T-helper 17 cell (primary cell): ENCODE measurements around the gene ARL5A. TPM values are rescaled to one million over a fixed set of nuclear protein-coding genes. Genes with fewer than 3 reads are reported as not detected.

Source experiments
- ATAC-seq: fragments of 150-1000 bp; cut with Tn5 transposase; 2 replicates; pipeline ENCODE4 v1.10.0; 2021; ENCODE audit warnings: mild to moderate bottlenecking, moderate library complexity
- DNase-seq, 3 donors: peaks; one replicate each; pipeline versions ENCODE4 v3.0.0 to v3.0.0-alpha.2; 2020 to 2021
- H3K9me3 ChIP-seq: one replicate; pipeline ENCODE4 v1.7.0; 2013; ENCODE audit warnings: low read length, mild to moderate bottlenecking; ENCODE audit not compliant: control insufficient read depth, poor library complexity, severe bottlenecking
- H3K27ac Mint-ChIP-seq: one replicate; pipeline ENCODE4 v1.8.0; 2022; ENCODE audit warnings: mild to moderate bottlenecking, moderate library complexity, mixed read lengths
- H3K27me3 Mint-ChIP-seq: one replicate; pipeline ENCODE4 v1.8.0; 2022; ENCODE audit warnings: mixed read lengths
- H3K36me3 Mint-ChIP-seq: one replicate; pipeline ENCODE4 v1.8.0; 2022; ENCODE audit warnings: low read depth, mixed read lengths
- H3K4me1 Mint-ChIP-seq: one replicate; pipeline ENCODE4 v1.8.0; 2022; ENCODE audit warnings: mild to moderate bottlenecking, mixed read lengths
- H3K4me3 Mint-ChIP-seq: one replicate; pipeline ENCODE4 v1.8.0; 2022; ENCODE audit warnings: mild to moderate bottlenecking, moderate library complexity, mixed read lengths
- total RNA-seq, 4 donors: library from RNA in 2 of 4; stranded (reverse) in 2 of 4; gene quantifications; one replicate each; pipeline ENCODE4 v1.2.3 and lab custom pipeline; 2022 to 2026

Gene ARL5A
- total RNA-seq, 2 donors from 2014 or later: 27.6 to 30.1 TPM

DNA sequence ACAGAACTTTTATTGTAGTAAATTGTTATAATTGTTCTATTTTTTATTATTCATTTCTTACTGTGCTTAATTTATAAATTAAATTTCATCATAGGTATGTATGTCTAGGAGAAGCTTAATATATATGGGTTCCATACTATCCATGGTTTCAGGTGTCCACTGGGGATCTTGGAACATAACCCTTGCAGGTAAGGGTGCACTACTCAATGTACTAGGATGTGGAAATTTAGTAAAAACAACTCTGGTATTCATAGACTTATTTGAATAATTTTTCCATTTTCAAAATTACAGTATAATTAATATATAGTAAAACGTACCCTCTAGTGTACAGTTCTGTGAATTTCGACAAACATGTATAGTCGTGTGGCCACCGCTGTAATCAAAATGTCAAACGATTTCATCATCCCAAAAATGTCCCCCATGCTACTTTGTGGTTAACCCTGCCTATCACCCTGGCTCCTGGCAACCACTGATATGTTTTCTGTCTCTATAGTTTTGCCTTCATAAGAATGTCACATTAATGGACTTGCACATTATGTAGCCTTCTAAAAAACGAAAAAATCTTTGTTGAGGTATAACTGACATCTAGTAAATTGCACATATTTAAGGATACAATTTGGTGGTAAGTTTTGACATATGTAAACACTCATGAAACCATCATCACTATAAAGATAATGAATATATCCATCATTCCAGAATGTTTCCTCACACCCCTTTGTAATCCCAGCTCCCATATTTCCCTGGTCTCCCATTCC lies 45.7 kb downstream of the ARL5A start:
- H3K9me3 ChIP-seq: no peaks in the 10 kb centered on the region
- Mint-ChIP-seq H3K36me3 (peaks cover 17% of the 10 kb centered on the region), H3K4me3 (no peak overlapping the region), H3K27ac (peak overlapping the region; percentile 6), H3K27me3 (no peaks in the 10 kb centered on the region), H3K4me1 (no peaks in the 10 kb centered on the region)
- ATAC-seq (no peak), DNase-seq (no peak)

DNA sequence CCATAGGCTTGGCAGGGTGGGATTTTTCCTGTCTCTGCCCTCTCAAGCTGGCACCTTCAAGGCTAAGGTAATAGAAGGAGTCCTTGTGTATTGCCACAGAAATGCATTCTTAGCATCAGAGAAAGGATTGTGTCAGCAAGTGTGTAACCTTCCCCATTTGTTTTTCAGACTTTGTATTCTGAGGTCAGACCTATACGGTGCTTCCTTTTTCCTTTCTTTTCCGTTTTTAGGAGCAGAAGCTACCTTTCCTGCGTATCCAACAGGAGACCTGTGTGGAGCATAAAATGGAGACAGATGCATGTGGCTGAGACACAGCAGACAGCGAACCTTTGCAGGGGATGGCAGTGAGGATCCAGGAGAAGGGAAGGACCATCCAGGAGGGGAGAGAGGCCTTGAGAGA lies 46.6 kb downstream of the ARL5A start:
- Mint-ChIP-seq H3K27me3 (no peaks in the 10 kb centered on the region), H3K4me1 (no peaks in the 10 kb centered on the region), H3K27ac (no peak overlapping the region), H3K4me3 (no peak overlapping the region), H3K36me3 (peaks cover 17% of the 10 kb centered on the region)
- H3K9me3 ChIP-seq: no peaks in the 10 kb centered on the region
- DNase-seq (no peak), ATAC-seq (no peak)

DNA sequence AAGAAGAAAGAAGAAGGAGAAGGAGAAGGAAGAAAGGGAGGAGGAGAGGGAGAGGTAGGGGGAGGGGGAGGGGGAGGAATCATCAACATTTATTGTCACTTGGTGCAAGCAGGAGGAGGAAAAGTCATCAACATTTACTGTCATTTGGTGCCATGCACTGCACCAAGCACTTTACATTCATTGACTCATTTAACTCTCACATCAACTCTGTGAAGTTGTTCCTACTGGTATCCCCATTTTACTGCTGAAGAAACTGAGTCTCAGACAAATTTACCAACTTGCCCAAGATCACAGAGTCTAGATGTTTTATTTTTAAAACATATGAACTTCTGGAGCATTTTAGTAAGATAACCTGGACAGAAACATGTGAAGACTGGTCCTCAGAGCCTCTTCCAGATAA lies 47.3 kb downstream of the ARL5A start:
- Mint-ChIP-seq H3K36me3 (peaks cover 18% of the 10 kb centered on the region), H3K27me3 (no peaks in the 10 kb centered on the region), H3K4me1 (no peaks in the 10 kb centered on the region), H3K4me3 (no peak overlapping the region), H3K27ac (no peak overlapping the region)
- DNase-seq (no peak), ATAC-seq (no peak)
- no peaks in the 10 kb centered on the region for H3K9me3 ChIP-seq

DNA sequence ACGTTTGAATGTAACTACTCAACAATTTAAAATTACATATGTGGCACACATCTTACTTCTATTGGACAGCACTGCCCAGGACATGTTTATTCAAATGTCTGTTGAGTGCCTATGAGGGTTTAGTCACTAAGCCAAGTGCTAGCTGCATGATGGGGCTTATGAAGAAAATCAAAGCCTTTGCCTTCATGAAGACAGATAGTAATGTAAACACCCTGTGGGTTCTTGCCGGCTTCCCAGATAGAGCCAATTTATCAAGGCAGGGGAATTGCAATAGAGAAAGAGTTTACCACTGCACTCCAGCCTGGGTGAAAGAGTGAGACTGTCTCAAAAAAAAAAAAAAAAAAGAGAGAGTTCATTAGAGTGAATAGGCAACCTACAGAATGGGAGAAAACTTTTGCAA lies 50.3 kb downstream of the ARL5A start:
- DNase-seq (no peak), ATAC-seq (no peak)
- Mint-ChIP-seq H3K27me3 (no peaks in the 10 kb centered on the region), H3K4me3 (no peak overlapping the region), H3K27ac (no peak overlapping the region), H3K4me1 (no peaks in the 10 kb centered on the region), H3K36me3 (peaks cover 12% of the 10 kb centered on the region)
- no peaks in the 10 kb centered on the region for H3K9me3 ChIP-seq

DNA sequence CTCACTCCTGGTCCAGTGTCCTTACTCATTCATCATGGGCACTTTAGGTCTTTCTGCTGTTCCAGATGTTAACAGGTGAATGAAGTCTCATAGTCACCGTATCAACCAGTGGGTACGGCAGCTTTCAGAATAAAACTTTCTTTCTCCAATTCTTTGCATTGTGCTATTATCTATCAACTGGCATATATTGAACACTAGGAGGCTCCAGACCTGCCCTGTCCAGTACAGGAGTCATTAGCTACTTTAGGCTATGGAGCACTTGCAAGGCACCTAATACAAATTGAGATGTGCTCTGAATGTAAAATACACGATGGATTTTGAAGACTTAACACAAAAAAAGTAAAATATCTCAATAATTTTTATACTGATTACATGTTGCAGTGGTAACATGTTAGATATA lies 50.7 kb downstream of the ARL5A start:
- Mint-ChIP-seq H3K27me3 (no peaks in the 10 kb centered on the region), H3K36me3 (peaks cover 11% of the 10 kb centered on the region)

DNA sequence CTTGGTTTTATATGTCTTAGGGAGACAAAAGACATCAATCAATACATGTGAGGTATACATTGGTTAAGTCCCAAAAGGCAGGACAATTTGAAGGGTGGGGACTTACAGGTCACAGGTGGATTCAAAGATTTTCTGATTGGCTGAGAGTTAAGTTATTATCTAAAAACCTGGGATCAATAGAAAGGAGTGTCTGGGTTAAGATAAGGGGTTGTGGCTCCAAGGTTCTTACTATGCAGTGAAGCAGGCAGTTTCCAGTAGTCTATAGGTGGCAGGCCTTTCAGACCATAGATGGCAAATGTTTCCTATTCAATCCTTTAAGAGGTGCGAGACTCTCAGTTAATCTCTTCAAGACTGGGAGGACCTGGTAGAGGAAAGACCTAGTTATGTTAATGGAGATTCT lies 51.9 kb downstream of the ARL5A start:
- H3K27me3 Mint-ChIP-seq: no peaks in the 10 kb centered on the region
- no peaks in the 10 kb centered on the region for H3K9me3 ChIP-seq
- no peak overlapping the region for H3K4me3 Mint-ChIP-seq
- ATAC-seq (no peak), DNase-seq (no peak)
- no peak overlapping the region for H3K27ac Mint-ChIP-seq
- no peaks in the 10 kb centered on the region for H3K4me1 Mint-ChIP-seq
- peaks cover 11% of the 10 kb centered on the region for H3K36me3 Mint-ChIP-seq

More for the DNA sequence above, 50.7 kb downstream of the ARL5A start:
- ATAC-seq (no peak), DNase-seq (no peak)
- Mint-ChIP-seq H3K4me3 (no peak overlapping the region), H3K4me1 (no peaks in the 10 kb centered on the region), H3K27ac (no peak overlapping the region)
- no peaks in the 10 kb centered on the region for H3K9me3 ChIP-seq

DNA sequence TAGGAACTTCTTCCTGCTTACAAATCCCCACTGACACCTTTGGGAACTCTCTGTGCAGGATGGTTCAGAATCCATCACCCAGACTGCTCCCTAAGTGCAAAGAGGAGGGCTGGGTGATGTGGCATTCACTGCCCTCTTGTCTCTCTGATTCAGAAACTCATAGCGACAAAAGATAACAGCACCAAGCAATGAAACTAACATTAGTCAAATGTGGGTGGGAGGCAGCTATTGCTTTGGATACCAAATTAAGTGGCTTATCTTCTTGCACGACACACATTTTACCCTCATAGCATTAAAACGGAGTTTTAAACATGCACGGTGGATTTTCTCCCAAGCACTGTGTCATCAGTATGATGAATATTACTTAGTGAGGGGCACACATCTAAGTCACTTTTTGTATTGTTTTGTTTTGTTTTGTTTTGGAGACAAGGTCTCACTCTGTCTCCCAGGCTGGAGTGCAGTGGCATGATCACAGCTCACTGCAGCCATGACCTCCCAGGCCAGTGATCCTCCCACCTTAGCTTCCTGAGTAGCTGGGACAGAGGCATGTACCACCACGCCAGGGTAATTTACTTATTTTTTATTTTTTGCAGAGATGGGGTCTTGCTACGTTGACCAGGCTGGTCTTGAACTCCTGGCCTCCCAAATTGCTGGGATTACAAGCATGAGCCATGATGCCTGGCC lies 53.0 kb downstream of the ARL5A start:
- no peaks in the 10 kb centered on the region for H3K9me3 ChIP-seq
- H3K27ac Mint-ChIP-seq: no peak overlapping the region
- no peaks in the 10 kb centered on the region for H3K4me1 Mint-ChIP-seq
- DNase-seq (no peak), ATAC-seq (no peak)
- no peaks in the 10 kb centered on the region for H3K27me3 Mint-ChIP-seq
- H3K36me3 Mint-ChIP-seq: peaks cover 9% of the 10 kb centered on the region
- no peak overlapping the region for H3K4me3 Mint-ChIP-seq

DNA sequence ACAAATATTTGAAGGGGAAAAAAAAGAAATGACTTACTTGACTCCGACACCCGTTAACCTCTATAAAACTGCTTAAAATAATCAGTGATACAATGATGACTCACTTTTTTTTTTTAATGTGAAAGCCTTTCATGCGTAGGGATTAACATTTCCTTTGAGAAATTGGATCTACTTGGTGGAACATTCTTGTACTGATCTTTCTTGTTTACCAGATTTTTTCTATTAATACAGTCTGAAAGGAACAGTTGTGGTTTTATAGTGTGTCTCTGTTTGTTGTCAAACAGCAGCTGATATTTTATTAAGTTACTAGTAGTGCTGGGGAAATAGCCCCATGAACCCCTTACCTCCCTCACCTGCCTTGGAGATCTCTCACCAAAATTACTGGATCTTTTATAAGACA lies 53.7 kb downstream of the ARL5A start:
- Mint-ChIP-seq H3K4me1 (no peaks in the 10 kb centered on the region), H3K36me3 (peaks cover 7% of the 10 kb centered on the region), H3K27ac (no peak overlapping the region), H3K27me3 (no peaks in the 10 kb centered on the region), H3K4me3 (no peak overlapping the region)
- ATAC-seq: no peak
- DNase-seq: no peak
- H3K9me3 ChIP-seq: no peaks in the 10 kb centered on the region

DNA sequence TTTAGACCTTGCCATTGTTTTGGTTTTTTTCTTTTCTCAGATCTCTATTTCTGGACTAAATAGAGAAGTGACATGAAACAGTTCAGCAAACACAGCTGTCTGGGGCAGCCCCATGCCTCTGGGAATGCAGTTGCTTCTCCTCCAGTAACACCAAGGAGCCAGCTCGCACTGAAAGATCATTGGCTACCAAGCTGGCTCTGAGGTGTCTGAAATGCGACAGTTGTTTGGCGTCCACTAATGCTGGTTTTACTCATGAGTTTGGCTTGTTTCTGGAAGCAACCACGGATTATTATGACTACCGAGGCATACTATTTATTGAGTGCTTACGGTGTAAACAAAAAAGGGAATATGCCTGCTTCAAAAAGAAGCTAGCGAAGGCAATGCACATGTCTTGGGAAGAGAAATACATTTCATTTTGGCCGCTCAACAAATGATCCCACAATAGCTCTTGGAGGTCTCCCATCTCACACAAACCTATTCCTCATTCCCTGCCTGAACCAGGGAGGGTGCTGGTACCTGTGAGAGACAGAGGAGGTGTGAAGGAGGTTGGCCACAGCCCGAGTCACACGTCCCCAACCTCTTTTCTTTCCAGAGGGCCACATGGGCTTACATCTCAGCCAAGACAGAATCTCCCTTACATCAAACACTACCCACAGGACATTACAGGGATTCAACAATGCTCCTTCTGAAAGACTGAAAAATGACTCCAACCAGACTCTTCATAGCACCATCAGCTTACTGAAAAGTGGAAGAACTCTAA lies 56.4 kb downstream of the ARL5A start:
- Mint-ChIP-seq H3K36me3 (peaks cover 2% of the 10 kb centered on the region), H3K27me3 (no peaks in the 10 kb centered on the region), H3K27ac (no peak overlapping the region), H3K4me1 (peaks cover 3% of the 10 kb centered on the region), H3K4me3 (no peak overlapping the region)
- ATAC-seq (peak; percentile 84), DNase-seq (no peak)
- no peaks in the 10 kb centered on the region for H3K9me3 ChIP-seq

DNA sequence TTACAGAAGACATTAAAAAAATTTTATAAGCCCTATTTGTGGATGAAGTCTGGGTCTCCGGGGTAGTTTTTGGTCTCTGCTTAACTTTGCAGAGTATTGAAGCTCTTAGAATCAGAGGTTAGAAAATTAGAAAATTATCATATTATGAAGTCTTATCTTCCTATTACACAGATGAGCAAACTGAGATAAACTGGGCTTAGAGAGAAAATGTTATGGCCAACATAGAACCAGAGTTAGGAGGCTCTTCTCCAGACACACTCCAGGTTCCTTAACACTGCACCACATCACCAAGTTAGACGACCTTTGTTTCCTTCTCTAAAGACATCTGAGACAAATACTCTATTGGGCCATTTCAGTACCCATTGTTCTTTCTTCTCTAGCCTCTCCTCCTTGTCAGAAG lies 57.2 kb downstream of the ARL5A start:
- no peaks in the 10 kb centered on the region for H3K9me3 ChIP-seq
- peak; percentile 14 for ATAC-seq
- H3K4me3 Mint-ChIP-seq: no peak overlapping the region
- DNase-seq: no peak
- peaks cover 3% of the 10 kb centered on the region for H3K4me1 Mint-ChIP-seq
- no peaks in the 10 kb centered on the region for H3K36me3 Mint-ChIP-seq
- H3K27me3 Mint-ChIP-seq: no peaks in the 10 kb centered on the region
- H3K27ac Mint-ChIP-seq: no peak overlapping the region

DNA sequence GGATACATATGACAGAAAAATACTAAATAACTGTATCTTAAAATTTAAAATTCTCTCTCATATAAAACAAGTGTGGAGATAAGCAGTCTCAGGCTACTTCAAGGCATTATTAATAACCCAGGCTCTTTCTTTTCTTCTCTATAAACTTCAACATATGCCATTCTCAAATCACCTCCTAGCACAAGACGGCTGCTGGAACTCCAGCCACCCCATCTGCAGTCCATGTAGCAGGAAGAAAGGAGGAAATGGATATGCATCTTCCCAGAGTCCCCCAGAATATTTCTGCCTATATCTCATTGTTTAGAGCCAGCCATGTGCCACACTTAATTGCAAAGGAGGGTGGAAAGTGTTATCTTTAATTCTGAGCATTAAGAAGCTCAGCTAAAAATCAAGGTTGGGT lies 58.6 kb downstream of the ARL5A start:
- Mint-ChIP-seq H3K27me3 (no peaks in the 10 kb centered on the region), H3K27ac (no peak overlapping the region), H3K4me3 (no peak overlapping the region), H3K36me3 (peaks cover 5% of the 10 kb centered on the region), H3K4me1 (peaks cover 3% of the 10 kb centered on the region)
- ATAC-seq: no peak
- no peak for DNase-seq
- H3K9me3 ChIP-seq: no peaks in the 10 kb centered on the region

DNA sequence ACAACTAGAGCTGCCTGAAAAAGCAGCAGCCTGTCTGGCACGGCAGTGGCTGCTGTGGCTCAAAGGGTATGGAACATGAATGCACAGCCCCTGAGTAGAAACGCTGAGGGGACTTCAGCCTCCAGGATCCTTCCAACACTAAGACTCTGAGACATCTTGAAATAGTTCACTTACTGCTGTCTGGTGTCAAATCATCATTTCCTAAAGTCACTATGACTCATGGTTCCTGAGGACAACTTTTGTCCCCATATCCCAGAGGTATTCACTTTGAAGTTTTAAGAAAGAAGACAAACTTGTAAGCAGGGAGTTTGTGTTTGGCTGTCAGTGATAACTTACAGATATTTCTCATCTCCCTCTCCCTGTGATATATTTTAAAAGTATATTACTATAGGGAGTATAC lies 60.7 kb downstream of the ARL5A start:
- no peak for ATAC-seq
- Mint-ChIP-seq H3K4me3 (no peak overlapping the region), H3K36me3 (peaks cover 5% of the 10 kb centered on the region), H3K27me3 (no peaks in the 10 kb centered on the region), H3K4me1 (peaks cover 3% of the 10 kb centered on the region), H3K27ac (no peak overlapping the region)
- DNase-seq: no peak
- H3K9me3 ChIP-seq: no peaks in the 10 kb centered on the region

DNA sequence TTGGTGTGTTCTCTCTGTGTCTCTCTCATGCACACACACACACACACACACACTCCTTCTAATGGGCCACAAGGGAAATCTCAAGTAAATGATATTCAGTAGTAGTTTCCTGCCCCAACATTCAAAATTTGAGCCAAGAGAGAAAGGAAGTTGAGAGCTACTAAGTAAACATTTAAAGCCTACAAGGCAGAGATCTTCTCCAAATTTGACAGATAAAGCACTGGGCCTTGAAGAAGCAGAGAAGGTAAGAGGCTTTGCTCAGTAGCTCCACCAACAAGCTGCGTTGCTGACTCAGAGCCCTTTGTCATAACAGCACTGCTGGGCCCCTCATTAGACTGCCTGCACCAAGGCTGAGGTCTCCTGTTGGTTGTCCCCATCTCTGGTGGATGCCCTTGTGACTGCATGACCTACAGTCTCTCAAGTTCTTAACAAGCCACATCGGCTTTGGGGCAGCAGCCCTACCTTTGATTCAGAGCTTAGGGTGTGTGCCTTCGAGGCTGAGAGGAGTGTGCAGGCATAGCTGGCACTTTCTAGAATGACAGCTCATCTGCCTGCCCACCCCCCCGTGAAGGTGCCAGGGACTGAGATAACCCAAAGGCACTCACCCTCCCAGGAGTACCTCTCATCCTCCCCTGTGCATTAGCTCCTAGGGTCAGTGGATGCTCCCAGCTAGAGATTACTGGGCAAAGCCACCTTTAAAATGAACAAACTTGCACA lies 61.6 kb downstream of the ARL5A start:
- peaks cover 5% of the 10 kb centered on the region for H3K36me3 Mint-ChIP-seq
- ATAC-seq: no peak
- H3K4me3 Mint-ChIP-seq: no peak overlapping the region
- H3K4me1 Mint-ChIP-seq: peaks cover 3% of the 10 kb centered on the region
- no peaks in the 10 kb centered on the region for H3K9me3 ChIP-seq
- DNase-seq: no peak
- no peak overlapping the region for H3K27ac Mint-ChIP-seq
- no peaks in the 10 kb centered on the region for H3K27me3 Mint-ChIP-seq
